MV-4-11 (cell line): ENCODE measurements around the gene PRSS3.
"Not testable (repeated sequence)": the region's sequence is repeated elsewhere in the genome, so short reads cannot be mapped to it uniquely, and the experiment has no call there.

ENCODE experiments used
- DNase-seq: peaks from one replicate; lab custom pipeline; 2025; lab: John Stamatoyannopoulos, UW

Gene PRSS3

DNA sequence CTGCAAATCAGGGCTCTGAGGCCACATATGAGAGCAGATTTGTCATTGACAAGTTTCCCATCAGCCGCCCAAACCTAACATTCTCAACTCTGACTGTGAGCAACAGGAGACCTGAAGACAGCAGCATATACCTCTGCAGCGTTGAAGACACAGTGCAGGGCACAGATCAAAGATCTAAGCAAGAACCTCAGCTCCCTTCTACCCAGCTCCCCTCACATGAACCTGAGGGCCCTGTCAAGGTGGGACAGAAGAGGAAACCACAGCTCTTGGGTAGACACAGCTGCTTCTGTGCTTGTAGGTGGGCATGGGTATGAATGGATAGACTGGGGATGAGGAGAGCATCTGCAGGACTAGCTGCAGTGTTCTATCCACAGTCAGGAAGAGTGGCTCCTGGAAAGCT lies 8.7 kb upstream of the PRSS3 start:
- DNase-seq, result no peak

DNA sequence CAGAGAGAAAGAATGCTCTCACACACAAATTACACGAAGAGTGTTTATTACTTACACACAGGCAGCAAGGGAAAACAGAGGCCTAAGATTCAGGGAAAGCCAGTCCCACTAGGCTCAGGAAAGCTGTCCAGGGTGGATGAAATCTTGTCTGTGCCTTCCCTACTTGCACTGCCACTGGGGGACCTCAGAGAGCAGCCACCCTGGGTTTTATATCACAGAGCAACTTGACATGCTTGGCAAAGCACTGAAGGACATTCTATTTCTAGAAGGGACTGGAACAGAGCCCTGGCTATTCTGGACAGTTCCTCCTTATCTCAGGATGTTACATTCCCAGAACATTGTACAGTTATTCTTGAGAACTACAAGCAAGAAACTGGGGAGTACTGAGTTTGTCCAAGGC lies 7.5 kb upstream of the PRSS3 start:
- no peak for DNase-seq

DNA sequence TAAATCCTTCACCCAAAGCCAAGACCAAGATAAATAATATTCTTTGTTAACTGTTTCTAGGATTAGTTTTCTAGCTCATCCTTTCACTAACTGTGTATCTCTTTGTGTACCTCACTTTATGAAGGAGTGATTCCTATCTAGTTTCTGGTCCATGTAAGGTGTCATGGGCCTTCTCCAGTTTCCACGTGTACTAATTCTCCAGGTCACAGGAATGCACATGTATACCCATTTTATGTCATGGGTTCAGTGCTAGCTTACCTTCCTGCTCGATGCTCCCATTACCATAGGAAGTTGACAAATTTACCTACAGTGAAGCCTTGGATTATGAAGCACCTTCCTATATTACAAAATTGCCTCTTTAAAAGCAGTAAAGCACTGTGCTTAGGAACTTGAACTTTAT lies 5.9 kb upstream of the PRSS3 start:
- not testable (repeated sequence) for DNase-seq

DNA sequence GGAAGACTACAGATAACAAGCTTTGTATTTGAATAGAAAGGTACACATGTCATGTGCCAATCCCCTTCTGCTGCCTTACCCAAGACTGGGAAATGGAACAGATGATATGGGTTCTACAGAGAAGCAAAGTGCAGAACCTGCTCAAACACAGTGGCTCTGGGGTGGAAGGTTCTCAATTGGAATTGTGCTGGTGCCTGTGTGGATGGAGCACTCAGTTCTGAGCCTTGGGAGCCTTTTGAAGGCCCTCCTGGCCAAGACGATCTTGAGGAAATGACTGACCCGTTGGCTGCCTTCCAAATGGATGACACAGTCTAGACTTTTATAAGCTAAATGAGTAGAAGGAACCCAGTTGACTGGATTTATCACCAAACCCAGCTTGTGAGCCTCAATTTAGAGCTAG lies 4.2 kb upstream of the PRSS3 start:
- peak; percentile 19 for DNase-seq

DNA sequence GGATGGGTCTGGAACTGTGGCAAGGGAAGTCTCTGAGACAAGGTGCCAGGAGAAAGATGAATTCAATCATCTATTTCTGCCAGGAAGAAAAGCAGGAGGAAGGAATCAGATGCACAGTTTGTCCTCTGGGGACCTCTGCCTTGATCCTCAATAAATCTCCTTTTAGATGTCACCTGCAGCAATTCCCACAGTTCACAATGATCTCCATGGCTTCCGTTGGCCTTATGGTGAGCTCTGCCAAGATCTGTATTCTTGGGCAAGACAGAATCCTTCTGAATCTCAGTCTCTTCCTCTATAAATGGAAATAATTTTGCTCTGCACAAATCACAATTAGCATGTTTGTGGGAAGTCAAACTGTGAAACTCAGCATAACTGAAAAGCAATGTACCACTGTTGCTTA lies 1.9 kb upstream of the PRSS3 start:
- DNase-seq, result not testable (repeated sequence)

DNA sequence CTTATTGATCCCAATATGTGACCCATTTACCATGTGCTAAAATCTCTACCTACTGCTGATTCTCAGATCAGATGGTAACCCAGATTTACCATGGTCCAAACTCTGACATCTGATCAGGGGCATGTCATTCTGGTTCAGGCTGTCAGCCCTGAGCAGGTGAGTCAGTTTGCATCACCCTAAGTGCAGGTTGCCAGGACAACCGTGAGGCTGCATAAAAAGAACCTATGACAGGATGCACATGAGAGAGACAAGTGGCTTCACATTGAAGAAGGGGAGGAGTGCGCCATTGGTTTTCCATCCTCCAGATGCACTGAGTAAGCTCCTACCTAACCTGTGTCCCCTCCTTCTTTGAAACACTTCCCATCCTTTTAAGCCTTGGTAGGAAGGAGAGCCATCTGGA lies 801 bp upstream of the PRSS3 start:
- no peak for DNase-seq

DNA sequence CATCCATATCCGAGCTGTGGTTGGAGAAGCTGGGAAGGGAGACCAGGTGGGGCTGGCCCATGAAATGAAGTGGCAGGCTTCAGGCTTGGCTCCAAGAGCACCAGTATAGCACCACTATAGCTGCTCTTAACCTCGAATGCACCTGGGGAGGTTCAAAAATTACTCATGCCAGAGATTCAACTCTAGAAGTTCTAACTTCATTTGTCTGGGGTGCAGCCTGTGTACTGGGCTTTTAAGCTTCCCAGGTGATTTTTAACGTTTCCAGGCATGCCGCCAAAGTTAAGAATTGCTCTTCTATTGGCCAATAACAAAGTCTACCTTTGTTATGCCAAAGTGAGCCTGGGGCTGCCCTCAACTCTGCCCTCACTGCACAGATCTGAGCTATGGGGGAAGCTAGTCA lies 458 bp downstream of the PRSS3 start:
- DNase-seq, result no peak

DNA sequence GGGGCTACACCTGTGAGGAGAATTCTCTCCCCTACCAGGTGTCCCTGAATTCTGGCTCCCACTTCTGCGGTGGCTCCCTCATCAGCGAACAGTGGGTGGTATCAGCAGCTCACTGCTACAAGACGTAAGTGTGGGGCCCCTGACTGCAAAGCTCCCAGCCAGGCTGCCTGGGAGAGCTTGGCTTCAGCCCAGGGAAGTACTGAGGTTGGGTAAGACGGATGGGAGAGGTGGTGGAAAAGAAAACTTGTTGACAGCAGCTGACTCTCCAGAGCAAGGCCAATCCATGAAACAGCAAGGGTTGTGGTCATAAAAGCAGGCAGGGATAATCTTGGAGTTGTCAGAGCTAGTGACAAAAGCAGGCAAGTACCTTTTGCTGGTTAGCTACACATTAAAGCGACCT lies 1.3 kb downstream of the PRSS3 start:
- DNase-seq, result not testable (repeated sequence)

DNA sequence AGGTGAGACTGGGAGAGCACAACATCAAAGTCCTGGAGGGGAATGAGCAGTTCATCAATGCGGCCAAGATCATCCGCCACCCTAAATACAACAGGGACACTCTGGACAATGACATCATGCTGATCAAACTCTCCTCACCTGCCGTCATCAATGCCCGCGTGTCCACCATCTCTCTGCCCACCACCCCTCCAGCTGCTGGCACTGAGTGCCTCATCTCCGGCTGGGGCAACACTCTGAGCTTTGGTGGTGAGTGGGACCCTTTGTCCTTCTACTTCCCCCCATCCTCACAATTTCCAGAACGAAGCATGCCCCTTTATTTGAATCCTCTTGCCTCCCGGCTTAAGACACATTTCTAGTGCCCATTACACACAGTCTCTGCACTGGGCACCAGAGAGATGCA lies 2.5 kb downstream of the PRSS3 start:
- DNase-seq, result no peak

DNA sequence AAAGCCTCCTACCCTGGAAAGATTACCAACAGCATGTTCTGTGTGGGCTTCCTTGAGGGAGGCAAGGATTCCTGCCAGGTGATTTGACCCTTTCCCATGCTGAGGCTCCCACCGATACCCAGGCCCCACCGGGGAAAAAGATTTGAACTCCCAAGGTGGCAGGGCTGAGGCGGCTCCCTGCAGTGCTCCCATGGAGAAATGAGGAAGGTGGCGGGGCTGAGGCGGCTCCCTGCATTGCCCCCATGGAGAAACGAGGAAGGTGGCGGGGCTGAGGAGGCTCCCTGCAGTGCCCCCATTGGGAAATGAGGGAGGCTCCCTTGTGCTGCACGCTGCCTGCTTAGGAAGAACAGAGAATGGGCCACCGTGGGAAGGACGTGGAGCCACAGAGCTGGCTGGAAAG lies 3.2 kb downstream of the PRSS3 start:
- DNase-seq, result no peak

DNA sequence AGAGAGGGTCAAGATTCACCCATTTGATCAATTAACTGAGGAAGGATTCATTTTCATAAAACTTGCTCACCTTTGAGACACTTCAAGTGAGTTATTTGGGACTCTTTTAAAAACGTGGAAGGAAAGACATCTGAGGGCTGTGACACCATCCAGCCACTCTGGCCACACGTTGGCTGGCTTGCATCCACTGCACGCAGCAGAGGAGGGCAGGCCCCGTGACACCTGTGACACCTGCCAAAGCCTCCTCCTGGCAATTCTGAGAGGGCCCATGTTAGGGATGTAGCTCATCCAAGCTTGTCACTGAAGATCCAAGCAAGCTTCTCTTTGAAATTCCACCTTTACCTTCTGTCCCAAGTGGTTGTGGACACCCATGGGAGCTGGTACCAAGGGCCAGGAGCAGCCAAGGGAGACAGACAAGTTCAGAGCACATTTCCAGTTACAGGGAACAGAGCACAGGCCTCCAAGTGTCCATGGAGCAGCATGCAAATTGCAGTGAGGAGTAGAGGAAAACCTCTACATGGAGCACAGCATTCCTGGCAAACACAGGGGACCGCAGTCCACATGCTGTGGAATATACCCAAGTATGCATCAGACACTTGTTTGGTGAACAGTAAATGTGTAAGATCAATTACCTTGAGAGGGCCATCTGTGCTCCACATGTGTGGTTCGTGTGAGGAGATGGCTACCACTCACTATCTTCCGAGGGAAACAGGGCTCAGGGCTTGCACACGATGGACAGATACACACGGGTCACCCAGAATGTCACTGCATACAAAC lies 4.8 kb downstream of the PRSS3 start:
- no peak for DNase-seq

DNA sequence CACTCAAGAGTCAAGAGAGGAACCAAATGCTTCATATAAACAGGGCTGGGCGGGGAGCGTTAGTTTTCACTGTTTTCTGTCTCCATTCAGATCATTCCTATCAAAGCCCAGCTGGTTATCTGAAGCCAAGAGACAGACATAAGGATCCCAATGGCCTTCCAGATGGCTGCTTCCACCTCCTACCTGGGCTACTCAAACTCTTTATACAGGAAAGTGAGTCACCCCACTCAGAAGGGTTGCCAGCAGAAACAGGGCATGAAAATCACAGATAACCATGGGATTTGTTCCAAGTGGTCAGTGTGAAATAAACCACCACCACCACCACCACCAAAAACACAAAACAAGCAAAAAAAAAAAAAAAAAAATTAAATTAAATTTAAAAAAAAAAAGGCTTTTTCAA lies 5.5 kb downstream of the PRSS3 start:
- no peak for DNase-seq

DNA sequence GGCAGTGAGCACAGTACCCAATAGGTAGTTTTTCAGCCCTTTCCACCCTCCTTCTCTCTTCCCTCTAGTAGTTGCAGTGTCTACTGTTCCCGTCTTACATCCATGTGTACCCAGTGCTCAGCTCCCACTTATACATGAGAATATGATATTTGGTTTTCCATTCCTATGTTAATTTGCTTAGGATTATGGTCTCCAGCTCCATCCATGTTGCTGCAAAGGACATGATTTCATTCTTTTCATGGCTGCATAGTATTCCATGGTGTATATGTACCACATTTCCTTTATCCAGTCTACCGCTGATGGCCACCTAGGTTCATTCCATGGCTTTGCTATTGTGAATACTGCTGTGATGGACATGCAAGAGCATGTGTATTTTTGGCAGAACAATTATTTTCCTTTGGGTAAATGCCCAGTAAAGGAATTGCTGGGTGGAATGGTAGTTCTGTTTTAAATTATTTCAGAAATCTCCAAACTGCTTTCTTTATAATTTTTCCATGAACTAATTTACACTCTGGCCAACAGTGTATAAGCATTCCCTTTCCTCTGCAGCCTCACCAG lies 6.7 kb downstream of the PRSS3 start:
- not testable (repeated sequence) for DNase-seq

DNA sequence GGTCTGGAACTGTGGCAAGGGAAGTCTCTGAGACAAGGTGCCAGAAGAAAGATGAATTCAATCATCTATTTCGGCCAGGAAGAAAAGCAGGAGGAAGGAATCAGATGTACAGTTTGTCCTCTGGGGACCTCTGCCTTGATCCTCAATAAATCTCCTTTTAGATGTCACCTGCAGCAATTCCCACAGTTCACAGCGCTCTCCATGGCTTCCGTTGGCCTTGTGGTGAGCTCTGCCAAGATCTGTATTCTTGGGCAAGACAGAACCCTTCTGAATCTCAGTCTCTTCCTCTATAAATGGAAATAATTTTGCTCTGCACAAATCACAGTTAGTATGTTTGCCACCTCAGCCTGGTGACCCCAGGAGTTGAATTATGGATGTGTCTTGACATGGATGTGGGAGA lies 8.8 kb downstream of the PRSS3 start:
- not testable (repeated sequence) for DNase-seq

DNA sequence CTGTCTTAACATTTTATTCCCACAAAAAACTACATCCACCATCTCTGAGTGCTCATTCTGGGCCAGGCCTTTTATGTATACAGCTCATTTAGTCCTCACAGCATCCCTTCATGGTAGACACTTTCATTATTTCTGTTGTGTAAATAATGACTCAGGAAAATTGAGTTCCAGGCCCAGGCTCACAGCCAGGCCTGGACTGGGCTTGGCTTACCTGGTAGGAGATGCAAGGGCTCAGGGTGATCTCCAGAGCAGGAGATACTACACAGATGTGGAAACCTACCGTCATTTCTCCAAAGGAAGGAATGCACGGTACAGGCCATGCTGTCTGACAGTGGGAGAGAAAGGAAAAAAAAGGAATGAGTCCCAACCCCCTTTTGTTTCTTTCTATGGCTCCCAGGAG lies 11.8 kb downstream of the PRSS3 start:
- DNase-seq, result not testable (repeated sequence)

DNA sequence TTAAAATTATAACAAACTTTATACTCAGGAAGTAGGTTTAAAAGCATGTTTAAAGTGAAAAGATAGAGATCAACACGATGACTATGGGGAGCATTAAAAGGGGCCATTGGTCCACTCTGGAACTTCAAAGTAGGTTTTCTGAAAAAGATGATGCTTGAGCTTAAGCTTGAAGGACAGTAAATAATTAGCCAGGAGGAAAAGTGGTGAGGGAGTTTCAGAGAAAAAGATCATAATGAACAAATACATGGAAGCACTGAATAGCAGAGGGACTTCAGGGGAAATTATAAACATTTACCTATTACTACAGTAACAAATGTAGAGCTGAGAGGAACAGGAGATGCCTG lies 13.6 kb downstream of the PRSS3 start:
- DNase-seq, result not testable (repeated sequence)

DNA sequence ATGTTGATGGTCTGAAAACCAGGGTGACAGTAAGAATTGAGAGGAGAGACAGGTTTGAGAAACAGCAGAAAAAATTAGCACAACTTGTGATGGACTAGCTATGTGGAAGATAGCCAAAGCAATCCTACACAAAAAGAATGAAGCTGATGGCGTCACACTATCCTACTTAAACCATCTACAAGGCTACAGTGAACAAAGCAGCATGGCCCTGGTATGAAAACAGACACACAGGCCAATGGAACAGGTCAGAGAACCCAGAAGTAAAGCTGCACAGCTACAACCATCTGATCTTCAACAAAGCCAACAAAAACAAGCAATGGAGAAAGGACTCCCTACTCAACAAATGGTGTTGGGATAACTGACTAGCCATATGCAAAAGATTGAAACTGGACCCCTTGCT lies 14.1 kb downstream of the PRSS3 start:
- DNase-seq, result no peak

DNA sequence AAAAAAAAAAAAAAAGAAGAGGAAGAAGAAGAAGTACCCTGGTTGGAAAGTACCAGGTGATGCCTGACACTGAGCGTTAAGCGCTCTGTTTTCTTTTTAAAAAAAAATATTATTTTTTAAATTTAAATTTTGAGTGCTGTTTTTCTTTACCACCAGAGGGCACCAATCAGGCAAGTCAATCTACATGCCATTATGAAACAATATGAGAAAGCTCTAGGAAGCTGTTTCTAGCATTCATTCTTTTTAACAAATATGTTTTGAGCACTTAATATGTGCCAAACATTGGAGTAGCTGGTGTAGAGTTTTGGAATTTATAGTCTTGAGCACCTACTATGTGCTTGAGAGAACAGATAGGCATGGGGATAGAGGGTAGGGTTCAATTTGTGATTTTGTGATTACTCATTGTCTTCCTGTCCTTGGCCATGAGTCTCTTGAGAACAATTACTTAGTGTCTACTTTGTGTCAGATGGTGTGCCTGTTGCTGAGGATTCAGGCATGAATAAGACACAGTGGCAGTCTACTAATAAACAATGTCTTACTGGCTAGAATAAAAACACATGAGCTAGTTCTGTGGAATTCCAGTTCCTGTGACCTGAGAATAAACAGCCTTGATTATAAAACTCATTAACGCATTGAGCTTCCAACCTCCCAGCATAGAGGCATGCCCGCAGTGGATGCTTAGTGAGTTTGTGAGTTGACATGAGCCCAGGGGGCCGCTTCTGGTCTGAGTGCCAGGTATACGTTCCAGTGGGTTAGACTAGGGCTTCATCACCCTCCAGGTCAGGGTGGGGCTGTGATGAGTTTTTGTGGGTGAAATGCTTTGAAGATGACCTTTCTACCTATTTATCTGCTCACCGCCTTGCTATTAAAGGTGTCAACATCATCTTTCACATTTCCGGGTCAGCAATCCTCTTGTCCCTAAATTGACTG lies 18.6 kb downstream of the PRSS3 start:
- peak; percentile 56 for DNase-seq

DNA sequence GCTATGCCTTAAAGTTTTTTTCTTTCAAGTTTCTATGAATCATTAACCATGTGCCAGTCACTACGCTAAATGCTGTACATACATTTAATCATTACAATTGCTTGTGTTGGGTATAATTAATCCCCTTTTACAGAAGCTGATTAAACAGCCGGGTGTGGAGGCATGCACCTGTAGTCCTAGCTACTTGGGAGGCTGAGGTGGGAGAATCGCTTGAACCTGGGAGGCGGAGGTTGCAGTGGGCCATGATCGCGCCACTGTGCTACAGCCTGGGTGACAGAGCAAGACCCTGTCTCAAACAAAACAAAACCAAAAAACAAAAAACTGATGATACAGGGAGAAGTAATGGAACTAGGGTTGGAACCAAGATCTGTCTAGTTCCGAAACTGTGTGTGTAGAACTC lies 20.4 kb downstream of the PRSS3 start:
- DNase-seq, result no peak

DNA sequence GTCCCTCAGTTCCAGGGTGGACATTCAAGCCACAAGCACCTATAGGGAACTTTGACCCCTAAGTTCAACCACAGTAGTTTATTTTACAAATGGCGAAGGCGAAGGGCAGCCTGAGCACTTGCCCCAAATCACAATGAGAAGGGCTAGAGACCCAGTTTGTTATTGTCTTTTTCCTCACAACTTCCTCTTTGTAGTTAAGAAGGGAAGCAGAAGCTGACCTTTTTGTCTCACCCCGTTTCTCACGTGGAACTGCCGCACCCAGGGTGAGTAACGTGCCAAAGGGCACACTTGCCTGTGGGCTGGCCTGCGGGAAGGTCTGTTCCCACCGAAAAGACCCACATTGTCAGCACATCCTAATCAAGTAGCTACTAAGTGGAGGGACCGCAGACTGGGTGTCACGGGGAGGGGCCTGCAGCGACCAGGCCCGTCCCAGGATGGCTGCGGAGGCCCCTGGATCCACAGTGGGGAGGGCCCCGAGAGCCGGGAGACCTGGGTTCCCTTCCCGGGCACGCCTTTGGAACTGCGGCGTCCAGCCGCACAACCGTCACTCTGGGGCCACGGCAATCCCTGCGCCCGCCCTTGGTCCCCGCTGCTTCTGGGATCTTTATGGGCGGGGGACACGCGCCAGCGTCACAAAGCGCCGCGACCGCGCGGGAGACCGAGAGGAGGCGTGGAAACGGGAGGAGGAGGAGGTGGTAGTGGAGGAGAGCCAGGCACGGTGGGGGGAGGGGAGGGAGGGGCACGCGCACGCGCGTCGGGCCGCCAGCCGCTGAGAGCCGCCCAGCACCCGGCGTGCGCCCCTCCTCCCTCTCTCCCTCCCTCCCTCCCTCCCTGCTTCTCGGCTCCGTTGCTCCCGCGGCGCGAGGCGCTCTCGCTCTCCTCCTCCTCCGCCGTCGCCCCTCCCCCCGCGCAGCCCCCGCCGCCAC lies 21.2 kb downstream of the PRSS3 start, which contains the start of gene UBE2R2:
Gene UBE2R2, plus strand, starts transcription at position 834 of the 926 bp plus-strand sequence. CDS start 598 bp downstream, outside the sequence.
- DNase-seq, result peak; percentile 97

DNA sequence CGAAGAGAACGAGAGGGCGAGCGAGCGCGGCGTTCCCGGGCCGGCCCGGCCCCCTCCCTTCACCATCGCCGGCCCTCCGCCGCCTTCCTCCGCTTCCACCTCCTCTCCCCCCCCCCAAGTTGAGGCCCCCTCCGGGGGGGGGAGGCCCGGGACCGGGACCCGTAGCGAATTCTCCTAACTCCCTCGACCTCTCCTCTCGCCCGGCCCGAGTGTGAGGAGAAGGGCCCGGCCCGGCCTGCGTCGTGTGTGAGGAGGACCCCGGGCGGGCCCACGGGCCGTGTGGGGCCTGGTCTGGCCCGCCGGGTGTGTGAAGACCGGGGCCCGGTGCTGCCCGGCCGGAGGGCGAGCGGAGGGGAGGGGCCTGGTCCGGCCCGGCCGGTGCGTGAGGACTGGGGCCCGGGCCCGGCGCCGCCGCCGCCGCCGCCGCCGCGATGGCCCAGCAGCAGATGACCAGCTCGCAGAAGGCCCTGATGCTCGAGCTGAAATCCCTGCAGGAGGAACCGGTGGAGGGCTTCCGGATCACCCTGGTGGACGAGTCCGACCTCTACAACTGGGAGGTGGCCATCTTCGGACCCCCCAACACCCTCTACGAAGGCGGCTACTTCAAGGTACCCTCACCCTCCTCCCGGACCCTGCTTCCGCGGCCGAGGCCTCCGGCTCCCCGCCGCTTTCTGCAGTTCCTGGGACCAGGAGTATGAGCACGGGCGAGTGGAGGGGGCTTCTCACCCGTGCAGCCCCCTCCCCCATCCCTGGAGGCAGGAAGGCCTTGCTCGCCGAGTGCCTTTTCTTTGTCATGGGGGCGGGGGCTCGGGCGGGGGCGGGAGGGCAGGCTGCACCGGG lies 22.2 kb downstream of the PRSS3 start:
- DNase-seq, result peak; percentile 13
